Ascending aorta (tissue), 2 donors: ENCODE measurements around the gene TEN1. TPM values are rescaled to one million over a fixed set of nuclear protein-coding genes. Genes with fewer than 3 reads are reported as not detected.

Source experiments
- DNase-seq, 2 donors: peaks; one replicate each; pipeline ENCODE4 v3.0.0-alpha.2; 2019; ENCODE audit warnings: low spot score in 2 of 2
- H3K27ac ChIP-seq, 2 donors: fragments of 200-600 bp; sonication (generic); one replicate each; pipeline ENCODE4 v1.5.1; 2016 to 2017; ENCODE audit warnings: mild to moderate bottlenecking in 1 of 2
- H3K27me3 ChIP-seq: fragments of 200-600 bp; sonication (generic); one replicate; pipeline ENCODE4 v1.5.1; 2017
- H3K36me3 ChIP-seq, 2 donors: fragments of 200-600 bp; sonication (generic); one replicate each; pipeline ENCODE4 v1.5.1; 2016
- H3K4me1 ChIP-seq, 2 donors: fragments of 200-600 bp; sonication (generic); one replicate each; pipeline ENCODE4 v1.5.1; 2016 to 2017; ENCODE audit warnings: mild to moderate bottlenecking in 1 of 2
- H3K4me3 ChIP-seq, 2 donors: fragments of 200-600 bp; sonication (generic); one replicate each; pipeline ENCODE4 v1.5.1; 2016 to 2017; ENCODE audit warnings: mild to moderate bottlenecking in 1 of 2
- H3K9me3 ChIP-seq, 2 donors: fragments of 200-600 bp; sonication (generic); one replicate each; pipeline ENCODE4 v1.5.1; 2016
- intact Hi-C: fragments of 100-400 bp; cut with DNase I; formaldehyde crosslinking; loops from one replicate; pipeline ENCODE4 v1.15.1; 2023
- total RNA-seq: library from RNA; depleted of rRNA; stranded (reverse); fragments of >200 nt; gene quantifications from one replicate; pipeline ENCODE4 v1.1.0, GENCODE V29; 2016
- TF ChIP-seq, protein P1 (sequence below), 3 experiments: fragments of 200-600 bp in 2 of 3; fragments of 450-650 bp in 1 of 3; sonication (generic) in 2 of 3; IDR thresholded peaks; one replicate each; pipeline ENCODE4 v1.5.1; 2016 to 2019; ENCODE audit warnings: antibody characterized with exemption in 3 of 3, mild to moderate bottlenecking in 1 of 3, moderate library complexity in 1 of 3

TEN1 gene
- total RNA-seq, 1 donor from 2014 or later = 33.6 TPM

DNA sequence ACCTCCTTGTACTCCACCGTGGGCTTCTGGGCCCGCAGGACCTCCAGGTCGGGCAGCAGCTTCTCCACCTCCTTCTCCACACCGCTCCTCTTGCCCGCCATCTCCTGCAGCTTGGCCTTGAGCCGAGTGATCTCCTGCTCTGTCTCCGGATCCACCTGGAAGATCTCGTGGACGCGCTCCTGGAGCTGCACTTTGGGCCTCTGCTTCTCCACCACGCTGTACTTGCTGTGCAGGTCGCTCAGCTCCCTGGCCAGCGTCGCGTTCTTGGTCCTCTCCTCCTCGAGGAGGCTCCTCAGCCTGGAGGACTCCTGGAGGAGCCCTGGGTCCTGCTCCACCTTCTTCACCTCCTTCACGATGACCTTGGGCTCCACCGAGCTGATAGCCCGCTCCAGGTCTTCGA is 30.4 kb downstream of the TEN1 start:
- H3K4me1 ChIP-seq = no peaks in the 10 kb centered on the region
- H3K27ac ChIP-seq = no peak overlapping the region
- DNase-seq = no peak
- H3K4me3 ChIP-seq = no peak overlapping the region
- TF ChIP-seq, protein P1, sequence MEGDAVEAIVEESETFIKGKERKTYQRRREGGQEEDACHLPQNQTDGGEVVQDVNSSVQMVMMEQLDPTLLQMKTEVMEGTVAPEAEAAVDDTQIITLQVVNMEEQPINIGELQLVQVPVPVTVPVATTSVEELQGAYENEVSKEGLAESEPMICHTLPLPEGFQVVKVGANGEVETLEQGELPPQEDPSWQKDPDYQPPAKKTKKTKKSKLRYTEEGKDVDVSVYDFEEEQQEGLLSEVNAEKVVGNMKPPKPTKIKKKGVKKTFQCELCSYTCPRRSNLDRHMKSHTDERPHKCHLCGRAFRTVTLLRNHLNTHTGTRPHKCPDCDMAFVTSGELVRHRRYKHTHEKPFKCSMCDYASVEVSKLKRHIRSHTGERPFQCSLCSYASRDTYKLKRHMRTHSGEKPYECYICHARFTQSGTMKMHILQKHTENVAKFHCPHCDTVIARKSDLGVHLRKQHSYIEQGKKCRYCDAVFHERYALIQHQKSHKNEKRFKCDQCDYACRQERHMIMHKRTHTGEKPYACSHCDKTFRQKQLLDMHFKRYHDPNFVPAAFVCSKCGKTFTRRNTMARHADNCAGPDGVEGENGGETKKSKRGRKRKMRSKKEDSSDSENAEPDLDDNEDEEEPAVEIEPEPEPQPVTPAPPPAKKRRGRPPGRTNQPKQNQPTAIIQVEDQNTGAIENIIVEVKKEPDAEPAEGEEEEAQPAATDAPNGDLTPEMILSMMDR (IDR thresholded peaks at IDR 0.05) = no peak
- no peaks in the 10 kb centered on the region for H3K27me3 ChIP-seq
- intact Hi-C loops = no loop called here
- no peaks in the 10 kb centered on the region for H3K9me3 ChIP-seq
- no peaks in the 10 kb centered on the region for H3K36me3 ChIP-seq

DNA sequence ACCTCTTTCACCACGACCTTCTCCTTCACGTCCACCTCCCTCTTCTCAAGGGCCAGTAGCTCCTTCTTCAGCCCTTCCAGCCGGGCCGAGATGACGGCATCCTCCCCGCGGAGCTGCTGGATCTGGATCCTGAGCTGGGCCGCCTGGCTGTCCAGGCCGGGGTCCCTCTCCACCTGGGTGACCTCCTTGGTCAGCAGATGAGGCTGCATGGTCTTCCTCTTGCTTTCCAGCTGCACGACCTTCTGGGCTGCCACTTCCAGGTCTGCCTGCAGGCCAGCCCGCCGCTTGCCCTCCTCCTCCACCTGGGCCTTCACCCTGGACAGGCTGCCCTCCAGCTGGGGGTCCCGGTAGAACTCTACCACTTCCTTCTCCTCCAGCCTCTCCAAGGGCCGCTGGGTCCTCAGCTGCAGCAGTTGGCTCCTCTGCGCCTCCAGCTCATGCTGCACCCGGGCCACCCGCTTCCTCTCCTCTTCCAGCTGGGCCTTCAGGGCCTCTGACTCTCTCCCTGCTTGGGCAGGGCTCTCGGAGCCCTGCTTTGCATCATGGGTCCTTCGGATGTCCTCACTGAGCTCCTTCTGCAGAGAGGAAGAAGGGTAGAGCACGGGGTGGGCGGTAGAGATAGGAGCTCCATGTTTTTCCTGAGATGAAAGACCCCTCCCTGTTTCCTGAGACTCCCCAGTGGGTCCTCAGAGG is 31.1 kb downstream of the TEN1 start:
- H3K4me3 ChIP-seq = no peak overlapping the region
- H3K36me3 ChIP-seq = no peaks in the 10 kb centered on the region
- H3K4me1 ChIP-seq = no peaks in the 10 kb centered on the region
- no peaks in the 10 kb centered on the region for H3K27me3 ChIP-seq
- H3K27ac ChIP-seq = no peak overlapping the region
- TF ChIP-seq, protein P1 (IDR thresholded peaks at IDR 0.05) = no peak
- intact Hi-C loops = no loop called here
- no peak for DNase-seq
- H3K9me3 ChIP-seq = no peaks in the 10 kb centered on the region

DNA sequence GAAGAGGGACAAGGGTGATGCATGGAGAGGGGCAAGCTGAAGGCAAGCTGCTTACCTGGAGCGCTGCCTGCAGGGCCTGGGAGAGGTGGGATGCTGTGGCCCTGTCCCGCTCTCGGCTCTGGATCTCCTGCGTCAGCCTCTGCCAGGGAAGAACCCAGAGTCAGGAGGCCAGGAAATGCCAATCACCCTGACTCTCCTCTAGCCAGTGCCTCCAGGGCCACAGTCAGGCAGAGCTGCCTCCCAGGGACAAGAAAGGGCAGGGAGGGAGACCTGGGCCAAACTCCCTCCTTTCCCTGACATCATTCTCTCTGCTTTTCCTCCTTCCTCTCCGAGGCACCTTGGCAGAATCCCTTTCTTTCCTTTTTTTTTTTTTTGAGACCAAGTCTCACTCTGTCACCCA is 32.9 kb downstream of the TEN1 start:
- intact Hi-C loops = no loop called here
- Histone ChIP-seq H3K4me1 (no peaks in the 10 kb centered on the region), H3K9me3 (no peaks in the 10 kb centered on the region), H3K4me3 (no peak overlapping the region), H3K36me3 (no peaks in the 10 kb centered on the region), H3K27me3 (no peaks in the 10 kb centered on the region), H3K27ac (no peak overlapping the region)
- DNase-seq = no peak
- TF ChIP-seq, protein P1 (IDR thresholded peaks at IDR 0.05) = no peak

DNA sequence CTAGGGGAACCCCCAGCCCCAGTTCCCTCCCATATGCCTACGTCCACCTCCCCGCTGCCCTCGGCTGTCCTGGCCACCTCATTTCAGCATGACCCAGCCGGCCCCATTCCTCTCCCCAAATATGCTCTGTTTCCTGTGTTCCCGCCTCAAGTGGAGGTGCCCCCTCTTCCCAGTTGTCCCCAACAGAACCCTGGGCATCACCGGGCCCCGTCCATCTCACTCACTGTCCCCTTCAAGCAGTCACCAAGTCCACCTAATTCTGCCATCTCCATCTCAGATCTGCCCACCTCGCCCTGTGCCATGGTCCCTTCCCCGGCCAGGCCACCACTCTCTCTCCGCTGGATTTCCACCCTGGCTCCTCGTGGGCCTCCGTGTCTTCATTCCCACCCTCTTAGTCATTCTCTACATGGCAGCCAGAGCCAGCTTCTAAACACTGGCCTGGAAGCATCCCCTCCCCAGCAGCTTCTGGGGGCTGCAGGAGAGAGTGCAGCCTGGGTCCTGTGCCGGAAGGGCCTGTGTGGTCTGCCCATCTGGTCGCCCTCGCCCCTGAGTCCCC is 34.4 kb downstream of the TEN1 start:
- no peak overlapping the region for H3K27ac ChIP-seq
- no peak overlapping the region for H3K4me3 ChIP-seq
- no peaks in the 10 kb centered on the region for H3K36me3 ChIP-seq
- H3K27me3 ChIP-seq = no peaks in the 10 kb centered on the region
- no peaks in the 10 kb centered on the region for H3K4me1 ChIP-seq
- TF ChIP-seq, protein P1 (IDR thresholded peaks at IDR 0.05) = no peak
- H3K9me3 ChIP-seq = no peaks in the 10 kb centered on the region
- DNase-seq = no peak
- intact Hi-C loops = no loop called here

DNA sequence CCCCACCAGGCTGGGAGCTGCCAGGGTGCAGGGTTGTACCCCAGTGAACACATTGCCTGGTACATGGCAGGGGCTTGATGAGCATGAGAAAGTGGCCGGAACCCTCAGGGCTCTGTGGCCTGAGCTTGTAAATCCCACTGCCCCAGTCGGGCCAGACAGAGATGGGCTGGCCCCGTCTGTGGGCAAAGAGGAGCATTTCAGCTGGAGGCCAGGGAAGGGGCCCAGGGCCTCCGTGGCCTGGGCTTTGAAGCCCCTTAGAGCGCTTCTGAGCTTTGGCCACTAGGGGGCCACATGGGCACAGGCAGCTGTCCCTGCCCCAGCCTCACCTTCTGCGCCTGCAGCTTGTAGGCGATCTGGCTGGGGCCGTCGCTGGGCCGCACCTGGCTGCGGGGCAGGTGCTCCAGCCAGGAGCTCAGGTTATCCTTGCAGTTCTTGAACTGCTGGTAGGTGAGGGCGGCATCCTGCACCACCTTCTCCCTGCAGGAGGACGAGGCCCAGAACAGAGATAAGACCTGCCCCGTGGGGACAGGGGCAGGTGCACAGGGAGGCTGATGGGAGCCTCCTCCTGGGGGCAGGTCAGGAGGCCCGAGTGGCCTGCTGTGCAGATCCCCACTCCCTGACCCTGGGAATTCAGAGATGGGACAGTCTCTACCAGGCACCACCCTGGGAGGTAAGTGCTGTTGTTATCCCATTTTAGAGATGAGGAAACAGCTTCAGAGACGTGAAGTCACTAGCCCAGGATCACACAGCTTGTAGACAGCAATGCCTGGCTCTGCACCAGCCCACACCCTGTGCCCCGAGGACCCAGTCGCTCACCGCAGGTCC is 35.3 kb downstream of the TEN1 start:
- no peaks in the 10 kb centered on the region for H3K36me3 ChIP-seq
- no peaks in the 10 kb centered on the region for H3K4me1 ChIP-seq
- DNase-seq = peak in 1 of 2 donors; percentile 78
- no peak overlapping the region for H3K27ac ChIP-seq
- no peak overlapping the region for H3K4me3 ChIP-seq
- intact Hi-C loops = no loop called here
- no peaks in the 10 kb centered on the region for H3K9me3 ChIP-seq
- TF ChIP-seq, protein P1 (IDR thresholded peaks at IDR 0.05) = peak; percentile 85 to 94 (median 93)
- H3K27me3 ChIP-seq = no peaks in the 10 kb centered on the region
